HCT116 (cell line): Measurements from ENCODE around the gene MINDY1. TPM values are rescaled to one million over a fixed set of nuclear protein-coding genes. Genes with fewer than 3 reads are reported as not detected.

ENCODE experiments used
- ATAC-seq: fragments of 200-7000 bp; cut with Tn5 transposase; 2 replicates; pipeline ENCODE4 v1.9.1; 2020; ENCODE audit warnings: mild to moderate bottlenecking, moderate library complexity
- BruUV-seq: library from RNA; stranded (reverse); fragments of 400-500 nt; replicated peaks from 2 replicates; lab custom pipeline; 2021; lab: Mats Ljungman, UMichigan
- CTCF ChIA-PET: fragments of 300-600 bp; sonication (Branson Sonifier 250); formaldehyde crosslinking; loops from one replicate; lab custom pipeline; 2021; ENCODE audit warnings: antibody characterized with exemption; lab: Charles Lee
- POLR2A ChIA-PET: fragments of 300-600, 350-600 bp; sonication (Branson Sonifier 250); formaldehyde crosslinking; loops from one replicate; lab custom pipeline; 2021; ENCODE audit warnings: antibody characterized with exemption; lab: Charles Lee
- RAD21 ChIA-PET, 2 experiments: fragments of 300-600 bp; sonication (Branson Sonifier 250); formaldehyde crosslinking; loops; one replicate each; lab custom pipeline; 2023; ENCODE audit warnings: low total read pairs in 2 of 2; ENCODE audit not compliant: uncharacterized antibody in 2 of 2, unreplicated experiment in 2 of 2, low non-redundant PET in 1 of 2; lab: Charles Lee
- DNase-seq: peaks from one replicate; pipeline ENCODE4 v3.0.0-alpha.2; 2010; ENCODE audit warnings: low read depth, low spot score
- H2AFZ ChIP-seq: fragments of 200-600 bp; shearing (Covaris generic), sonication (generic); 2 replicates; pipeline ENCODE4 v1.6.1; 2017; ENCODE audit warnings: low read depth, mixed run types, mixed read lengths, antibody characterized with exemption, low read length; ENCODE audit not compliant: poor library complexity, severe bottlenecking
- H3K27ac ChIP-seq: 2 replicates; pipeline ENCODE4 v1.5.1; 2012; ENCODE audit warnings: low read depth, low read length
- H3K27me3 ChIP-seq: fragments of 200-600 bp; sonication (generic); 2 replicates; pipeline ENCODE4 v1.6.1; 2016; ENCODE audit warnings: mixed run types, low read length, mixed read lengths; ENCODE audit not compliant: insufficient read depth
- H3K36me3 ChIP-seq, 2 experiments: fragments of 200-500 bp in 1 of 2; fragments of 200-600 bp in 1 of 2; sonication (Bioruptor generic) in 1 of 2; sonication (generic) in 1 of 2; 2 replicates each; pipeline versions ENCODE4 v1.5.1 to v1.6.1; 2014 to 2016; ENCODE audit warnings: low read length in 2 of 2, inconsistent platforms in 1 of 2, mixed read lengths in 1 of 2, mixed run types in 1 of 2; ENCODE audit not compliant: insufficient read depth in 2 of 2, control insufficient read depth in 1 of 2
- H3K4me1 ChIP-seq, 2 experiments: fragments of 200-600 bp in 1 of 2; sonication (generic) in 1 of 2; 2 replicates each; pipeline versions ENCODE4 v1.5.1 to v1.6.1; 2012 to 2017; ENCODE audit warnings: low read length in 2 of 2, inconsistent platforms in 1 of 2, mild to moderate bottlenecking in 1 of 2, mixed read lengths in 1 of 2, mixed run types in 1 of 2, moderate library complexity in 1 of 2; ENCODE audit not compliant: insufficient read depth in 2 of 2, control insufficient read depth in 1 of 2
- H3K4me2 ChIP-seq: fragments of 200-600 bp; sonication (generic); 2 replicates; pipeline ENCODE4 v1.6.1; 2017; ENCODE audit warnings: mixed run types, low read length, mixed read lengths
- H3K4me3 ChIP-seq, 2 experiments: fragments of 200-600 bp in 1 of 2; sonication (generic) in 1 of 2; replicated peaks in 1 of 2; 2 replicates each; pipeline ENCODE4 v1.5.1; 2011 to 2016; ENCODE audit warnings: low read length in 2 of 2, control low read depth in 1 of 2, low read depth in 1 of 2, mild to moderate bottlenecking in 1 of 2, mixed read lengths in 1 of 2, mixed run types in 1 of 2
- H3K79me2 ChIP-seq: fragments of 200-600 bp; sonication (generic); 2 replicates; pipeline ENCODE4 v1.6.1; 2017; ENCODE audit warnings: mild to moderate bottlenecking, mixed run types, low read length, moderate library complexity, mixed read lengths; ENCODE audit not compliant: insufficient read depth
- H3K9ac ChIP-seq: fragments of 200-600 bp; sonication (generic); 2 replicates; pipeline ENCODE4 v1.6.1; 2016; ENCODE audit warnings: low read length, mixed read lengths
- H3K9me2 ChIP-seq: fragments of 200-600 bp; sonication (generic), shearing (Covaris generic); 2 replicates; pipeline ENCODE4 v1.6.1; 2017; ENCODE audit warnings: mixed run types, mild to moderate bottlenecking, moderate library complexity; ENCODE audit not compliant: insufficient read depth
- H3K9me3 ChIP-seq, 2 experiments: fragments of 200-500 bp in 1 of 2; fragments of 200-600 bp in 1 of 2; sonication (Bioruptor generic) in 1 of 2; sonication (generic) in 1 of 2; 2 replicates each; pipeline ENCODE4 v1.6.1; 2014 to 2017; ENCODE audit warnings: low read length in 2 of 2, mixed read lengths in 2 of 2, inconsistent platforms in 1 of 2, low read depth in 1 of 2, mild to moderate bottlenecking in 1 of 2, mixed run types in 1 of 2, moderate library complexity in 1 of 2; ENCODE audit not compliant: control insufficient read depth in 1 of 2, insufficient read depth in 1 of 2
- H4K20me1 ChIP-seq: fragments of 200-600 bp; sonication (generic), shearing (Covaris generic); 2 replicates; pipeline ENCODE4 v1.6.1; 2017; ENCODE audit warnings: mixed run types, mild to moderate bottlenecking, moderate library complexity; ENCODE audit not compliant: insufficient read depth
- POLR2AphosphoS5 ChIP-seq: IDR thresholded peaks from 2 replicates; pipeline ENCODE4 v1.6.1; 2011; ENCODE audit warnings: mild to moderate bottlenecking, low read depth, low read length, moderate library complexity
- intact Hi-C: fragments of 100-400 bp; cut with micrococcal nuclease; formaldehyde crosslinking; loops from 2 replicates; pipeline ENCODE4 v1.10.0; 2022
- total RNA-seq: library from RNA; stranded (reverse); gene quantifications from one replicate; pipeline ENCODE4 v1.2.1, GENCODE V29; 2021; ENCODE audit not compliant: unreplicated experiment
- TF ChIP-seq, protein P1 (sequence below), 3 experiments: fragments of 200-600 bp in 1 of 3; sonication (generic) in 1 of 3; IDR thresholded peaks in 2 of 3; conservative IDR thresholded peaks in 1 of 3; 2 replicates each; pipeline ENCODE4 v1.5.1; 2012 to 2017; ENCODE audit warnings: low read depth in 2 of 3, low read length in 2 of 3, antibody characterized with exemption in 1 of 3, borderline replicate concordance in 1 of 3, control low read depth in 1 of 3, mild to moderate bottlenecking in 1 of 3, mixed read lengths in 1 of 3, mixed run types in 1 of 3, moderate library complexity in 1 of 3; ENCODE audit not compliant: insufficient read depth in 1 of 3

MINDY1 gene
- total RNA-seq, 1 experiment from 2014 or later, result 1.2 TPM

GRCh38 chr1:150981805-150982712 lies 24.6 kb downstream of the MINDY1 start, which contains the start of gene ANXA9:
Gene ANXA9, plus strand, starts transcription at chr1:150982292. Its CDS starts 814 bp downstream, at chr1:150983106.
- Histone ChIP-seq H3K27ac (peak within 1 kb of the TSS; percentile 86), H3K9me2 (no peaks in the 10 kb centered on the region), H3K4me2 (peak within 1 kb of the TSS; percentile 78), H3K27me3 (no peaks in the 10 kb centered on the region), H3K4me1 (peaks cover 69 to 82% of the 10 kb centered on the region in 2 experiments), H2AFZ (peak within 1 kb of the TSS; percentile 14), H3K9ac (peak within 1 kb of the TSS; percentile 49), H3K36me3 (no peaks in the 10 kb centered on the region)
- BruUV-seq, result no TSS peak
- POLR2A ChIA-PET, result interaction anchor here (0.7 to 1.6 kb wide), 3 partner anchors 12 to 402 kb away, joined by 3 to 4 read pairs (median 3); partner anchors contain the start of gene MCL1
- ATAC-seq, result peak; percentile 58
- TF ChIP-seq POLR2AphosphoS5, result 0 out of 2 replicates have a peak, but pooled peaks have one; percentile 18
- TF ChIP-seq, protein P1, sequence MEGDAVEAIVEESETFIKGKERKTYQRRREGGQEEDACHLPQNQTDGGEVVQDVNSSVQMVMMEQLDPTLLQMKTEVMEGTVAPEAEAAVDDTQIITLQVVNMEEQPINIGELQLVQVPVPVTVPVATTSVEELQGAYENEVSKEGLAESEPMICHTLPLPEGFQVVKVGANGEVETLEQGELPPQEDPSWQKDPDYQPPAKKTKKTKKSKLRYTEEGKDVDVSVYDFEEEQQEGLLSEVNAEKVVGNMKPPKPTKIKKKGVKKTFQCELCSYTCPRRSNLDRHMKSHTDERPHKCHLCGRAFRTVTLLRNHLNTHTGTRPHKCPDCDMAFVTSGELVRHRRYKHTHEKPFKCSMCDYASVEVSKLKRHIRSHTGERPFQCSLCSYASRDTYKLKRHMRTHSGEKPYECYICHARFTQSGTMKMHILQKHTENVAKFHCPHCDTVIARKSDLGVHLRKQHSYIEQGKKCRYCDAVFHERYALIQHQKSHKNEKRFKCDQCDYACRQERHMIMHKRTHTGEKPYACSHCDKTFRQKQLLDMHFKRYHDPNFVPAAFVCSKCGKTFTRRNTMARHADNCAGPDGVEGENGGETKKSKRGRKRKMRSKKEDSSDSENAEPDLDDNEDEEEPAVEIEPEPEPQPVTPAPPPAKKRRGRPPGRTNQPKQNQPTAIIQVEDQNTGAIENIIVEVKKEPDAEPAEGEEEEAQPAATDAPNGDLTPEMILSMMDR (IDR thresholded peaks at IDR 0.05 in 2 of 3, conservative IDR thresholded peaks at IDR 0.05 in 1 of 3; ENCODE audit: borderline replicate concordance in 1 of 3, insufficient read depth in 1 of 3, low read depth in 2 of 3, low read length in 2 of 3), result no peak
- TF ChIP-seq, all 23 proteins: peak for 1
- intact Hi-C loops, result no loop called here
- peak within 1 kb of the TSS; percentile 13 to 37; a peak in 3 of 4 replicates for H3K4me3 ChIP-seq
- no peaks in the 10 kb centered on the region for H4K20me1 ChIP-seq
- H3K9me3 ChIP-seq, result no peaks in the 10 kb centered on the region
- ChIA-PET CTCF (interaction anchor here (1.7 to 2.5 kb wide), 4 partner anchors 12 to 421 kb away, joined by 4 to 17 read pairs (median 10); no protein-coding TSS in a partner anchor), RAD21 (interaction anchor here in 1 of 2 experiments (0.8 kb wide), 1 partner anchor 14 kb away, joined by 6 read pairs; no protein-coding TSS in a partner anchor)
- H3K79me2 ChIP-seq, result no peaks in the 10 kb centered on the region
- DNase-seq, result no peak
